ENCODE data around the gene IFNL2.
"Not testable (repeated sequence)": the region's sequence is repeated elsewhere in the genome, so short reads cannot be mapped to it uniquely, and the experiment has no call there.

Gene IFNL2

GRCh38 chr19:39268085-39268484 lies at the start of gene IFNL2:
Gene IFNL2, plus strand, starts transcription at chr19:39268396. Its CDS starts 173 bp downstream, at chr19:39268569.
- not testable (repeated sequence) for DNase-seq

DNA sequence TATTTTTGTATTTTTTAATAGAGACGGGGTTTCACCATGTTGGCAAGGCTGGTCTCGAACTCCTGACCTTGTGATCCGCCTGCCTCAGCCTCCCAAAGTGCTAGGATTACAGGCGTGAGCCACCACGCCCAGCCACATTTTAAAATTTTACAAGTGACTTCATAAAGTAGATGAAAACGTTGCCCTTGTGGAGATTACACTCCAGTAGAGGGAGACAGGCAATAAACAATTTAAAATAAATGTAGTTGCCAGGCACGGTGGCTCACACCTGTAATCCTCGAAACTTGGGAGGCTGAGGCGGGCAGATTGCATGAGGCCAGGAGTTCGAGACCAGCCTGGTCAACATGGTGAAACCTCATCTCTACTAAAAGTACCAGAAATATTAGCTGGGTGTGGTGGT lies 49.1 kb upstream of the IFNL2 start:
- DNase-seq: not testable (repeated sequence)

DNA sequence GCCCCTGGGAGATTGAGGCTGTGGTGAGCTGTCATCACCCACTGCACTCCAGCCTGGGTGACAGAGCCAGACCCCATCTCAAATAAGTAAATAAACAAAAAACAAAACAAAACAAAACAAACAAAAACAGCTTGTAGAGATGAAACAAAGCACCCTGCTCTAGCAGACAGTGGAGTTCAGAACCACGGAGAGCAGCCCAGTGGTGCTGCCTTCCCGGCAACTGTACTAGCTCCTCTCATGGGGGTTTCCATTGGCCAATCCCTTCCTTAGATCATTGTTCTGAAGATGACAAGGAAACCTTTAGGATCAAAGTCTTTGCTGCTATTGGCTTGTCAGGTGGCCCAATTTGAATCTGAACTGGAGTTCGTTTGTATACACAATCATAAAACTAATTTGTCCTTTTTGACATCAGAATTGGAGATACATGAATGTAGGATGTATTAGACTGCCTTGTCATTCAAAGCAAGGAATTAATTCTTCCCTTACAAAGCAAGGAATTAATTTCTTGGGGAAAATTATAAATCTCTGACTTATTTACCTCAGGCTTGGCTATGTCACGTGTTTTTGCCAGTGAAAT lies 44.4 kb upstream of the IFNL2 start:
- no peak for DNase-seq

- DNase-seq: no peak
Measured at GRCh38 chr19:39224910-39225309, 43.3 kb upstream of the IFNL2 start.

DNA sequence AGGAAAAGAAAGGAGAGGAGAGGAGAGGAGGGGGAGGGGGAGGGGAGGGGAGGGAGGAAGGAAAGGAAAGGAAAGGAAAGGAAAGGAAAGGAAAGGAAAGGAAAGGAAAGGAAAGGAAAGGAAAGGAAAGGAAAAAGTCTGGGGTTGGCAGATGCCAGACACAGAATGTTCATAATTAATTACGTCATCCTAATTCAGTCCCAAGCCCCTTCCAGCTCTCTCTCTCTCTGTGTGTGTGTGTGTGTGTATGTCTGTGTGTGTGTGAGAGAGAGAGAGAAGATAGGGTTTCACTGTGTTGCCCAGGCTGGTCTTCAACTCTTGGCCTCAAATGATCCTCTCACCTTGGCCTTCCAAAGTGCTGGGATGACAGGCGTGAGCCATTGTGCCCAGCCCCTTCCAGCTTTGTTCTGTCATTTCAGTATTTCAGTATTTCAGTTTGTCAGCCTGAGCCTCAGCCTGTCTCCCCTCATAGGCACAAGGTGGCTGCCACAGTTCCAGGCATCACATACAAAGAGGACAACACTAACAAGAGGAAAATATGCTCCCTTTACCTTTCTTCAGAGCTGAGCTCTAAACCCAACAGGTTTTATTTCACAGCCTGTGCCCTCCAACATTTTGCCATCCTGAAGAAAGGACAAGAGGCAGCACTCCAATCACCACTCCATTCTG lies 38.0 kb upstream of the IFNL2 start:
- no peak for DNase-seq

- no peak for DNase-seq
Measured at GRCh38 chr19:39232708-39233107, 35.5 kb upstream of the IFNL2 start.

- no peak for DNase-seq
Measured at GRCh38 chr19:39236527-39236926, 31.7 kb upstream of the IFNL2 start.

GRCh38 chr19:39237200-39238184 lies 30.7 kb upstream of the IFNL2 start:
- no peak for DNase-seq

- no peak for DNase-seq
Measured at GRCh38 chr19:39238209-39238608, 30.0 kb upstream of the IFNL2 start.

DNA sequence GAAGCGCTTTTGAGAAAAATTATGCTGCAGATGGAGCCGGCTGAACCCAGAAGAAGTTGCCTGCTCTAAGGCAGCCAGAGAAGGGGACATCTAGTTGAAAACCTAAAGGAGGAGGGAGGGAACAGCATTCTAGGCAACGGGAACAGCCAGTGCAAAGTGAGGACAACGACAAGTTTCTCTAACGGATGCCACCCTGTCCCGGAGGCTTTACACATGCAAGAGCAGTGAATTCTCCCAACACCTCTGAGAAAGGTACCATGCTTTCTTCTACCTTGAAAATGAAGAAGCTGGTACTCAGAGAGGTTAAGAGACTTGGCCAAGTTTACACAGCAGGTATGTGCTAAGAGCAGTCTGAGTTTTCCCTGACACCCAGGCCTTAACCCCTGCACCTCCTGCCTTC lies 29.3 kb upstream of the IFNL2 start:
- no peak for DNase-seq

GRCh38 chr19:39240421-39240820 lies 27.8 kb upstream of the IFNL2 start:
- DNase-seq: no peak

DNA sequence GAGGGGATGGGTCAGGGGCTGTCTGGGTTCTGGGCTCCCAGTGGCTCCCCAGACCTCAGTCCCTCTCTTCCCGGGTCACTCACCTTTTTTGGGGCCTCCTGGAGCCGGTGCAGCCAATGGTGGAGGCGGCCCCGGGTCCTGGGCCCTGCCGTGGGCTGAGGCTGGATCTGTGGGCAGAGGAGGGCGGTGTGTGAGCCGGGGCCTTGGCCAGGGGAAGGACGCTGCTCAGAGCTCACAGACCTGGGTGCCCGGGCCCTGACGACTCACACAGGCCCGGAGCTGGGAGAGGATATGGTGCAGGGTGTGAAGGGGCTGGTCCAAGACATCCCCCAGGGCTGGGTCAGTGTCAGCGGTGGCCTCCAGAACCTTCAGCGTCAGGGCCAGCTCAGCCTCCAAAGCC lies 24.5 kb upstream of the IFNL2 start:
- DNase-seq: not testable (repeated sequence)

DNA sequence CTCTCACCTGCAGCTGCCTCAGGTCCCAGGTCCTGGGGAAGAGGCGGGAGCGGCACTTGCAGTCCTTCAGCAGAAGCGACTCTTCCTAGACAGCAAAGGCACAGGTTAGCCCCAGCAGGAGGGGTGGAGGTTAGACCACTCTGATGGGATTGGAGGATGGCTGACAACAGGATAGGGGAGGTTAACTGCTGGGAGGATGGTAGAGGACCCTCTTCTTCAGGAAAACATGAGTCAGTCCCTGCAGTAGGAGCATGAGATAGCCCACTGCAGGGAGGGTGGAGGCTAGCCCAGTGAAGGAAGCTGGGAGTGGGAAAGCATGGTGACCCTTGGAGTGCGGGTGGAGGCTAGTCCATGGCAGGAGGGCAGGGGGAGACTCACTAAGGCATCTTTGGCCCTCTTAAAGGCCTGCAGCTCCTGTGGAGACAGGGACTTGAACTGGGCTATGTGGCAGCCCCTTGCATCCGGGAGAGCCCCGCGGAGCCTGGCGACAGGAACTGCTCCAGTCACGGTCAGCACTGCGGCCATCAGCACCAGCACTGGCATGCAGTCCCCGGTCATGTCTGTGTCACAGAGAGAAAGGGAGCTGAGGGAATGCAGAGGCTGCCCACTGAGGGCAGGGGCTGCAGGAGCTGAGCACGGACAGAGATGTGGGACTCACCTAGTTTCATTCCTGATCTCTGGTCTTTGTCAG lies 23.6 kb upstream of the IFNL2 start, which contains the start of gene IFNL3:
Gene IFNL3 (minus strand): TSS at position 597 of the 691 bp plus-strand sequence. CDS start 39 bp downstream, at position 558.
- DNase-seq: not testable (repeated sequence)

- not testable (repeated sequence) for DNase-seq
Measured at GRCh38 chr19:39245166-39245565, 23.0 kb upstream of the IFNL2 start.

DNA sequence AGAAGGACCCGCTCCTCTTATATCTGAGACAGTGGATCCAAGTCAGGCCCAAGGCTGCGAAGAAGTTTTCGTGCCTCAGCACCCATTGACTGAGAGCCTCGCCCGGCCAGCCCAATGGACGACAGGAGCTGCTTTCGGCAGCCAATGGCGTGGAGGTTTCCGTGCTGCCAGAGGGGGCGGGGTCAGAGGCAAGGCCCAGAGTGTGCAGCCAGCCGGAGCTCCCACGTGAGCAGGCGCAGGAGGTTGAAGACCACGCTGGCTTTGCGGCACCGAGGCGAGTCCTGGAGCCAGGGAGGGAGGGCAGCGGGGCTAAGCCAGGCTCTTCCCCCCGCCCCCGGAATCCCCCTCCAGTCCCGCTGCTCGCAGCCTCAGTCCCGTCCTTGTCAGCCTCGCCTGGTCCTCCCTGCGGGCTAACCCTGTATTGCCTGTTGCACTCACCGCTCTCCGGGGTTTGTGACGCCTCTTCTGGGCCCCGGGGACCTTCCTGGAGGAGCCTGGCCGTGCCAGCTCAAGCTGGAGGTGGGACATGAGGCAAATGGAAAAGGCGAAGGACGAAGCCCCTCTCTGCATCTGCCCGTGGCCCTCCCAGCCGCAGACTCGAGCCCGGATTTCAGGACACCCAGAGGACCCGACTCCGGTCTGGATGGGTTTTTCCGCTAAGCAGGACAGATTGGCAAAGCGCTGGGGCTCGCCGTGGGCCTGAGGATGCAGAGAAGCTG lies 21.1 kb upstream of the IFNL2 start:
- no peak for DNase-seq

DNA sequence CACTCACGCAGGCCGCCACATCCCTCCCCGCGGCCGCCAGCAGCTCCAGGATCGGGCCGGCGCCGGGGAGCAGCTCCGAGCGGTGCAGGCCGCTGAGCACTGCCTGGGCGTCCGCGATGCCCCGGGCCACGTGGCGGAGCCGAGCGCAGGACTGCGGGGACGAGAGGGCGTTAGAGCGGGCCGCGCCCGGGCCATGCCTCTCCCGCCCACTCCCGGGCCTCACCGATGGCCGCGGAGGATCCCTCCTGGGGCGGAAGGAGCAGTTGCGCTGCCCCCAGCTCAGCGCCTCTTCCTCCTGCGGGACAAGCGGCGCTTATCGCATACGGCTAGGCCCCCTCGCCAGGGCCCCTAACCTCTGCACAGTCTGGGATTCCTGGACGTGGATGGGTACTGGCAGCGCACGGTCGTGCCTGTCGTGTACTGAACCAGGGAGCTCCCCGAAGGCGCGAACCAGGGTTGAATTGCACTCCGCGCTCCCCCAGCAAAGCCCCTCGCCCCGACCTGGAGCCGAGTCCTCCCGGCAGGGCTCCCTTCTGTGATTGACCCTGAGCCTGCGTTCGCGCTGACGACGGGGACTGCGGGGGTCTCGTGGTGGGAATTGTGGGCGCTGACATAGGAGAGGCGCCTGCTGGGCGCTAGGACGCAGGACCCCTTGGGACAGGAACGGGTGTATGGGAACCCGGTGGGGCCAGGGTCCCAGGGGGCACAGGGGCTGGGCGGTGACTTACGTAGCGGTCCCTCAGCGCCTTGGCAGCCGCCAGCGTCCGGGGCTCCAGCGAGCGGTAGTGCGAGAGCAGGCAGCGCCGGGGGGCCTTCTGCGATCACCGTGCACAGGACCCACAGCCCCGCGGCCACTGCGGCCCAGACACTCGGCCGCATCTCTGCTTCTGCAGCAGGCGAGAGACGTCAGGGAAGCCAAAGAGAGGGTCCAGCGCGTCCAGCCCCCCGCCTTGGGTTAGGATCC lies 20.2 kb upstream of the IFNL2 start:
- no peak for DNase-seq

DNA sequence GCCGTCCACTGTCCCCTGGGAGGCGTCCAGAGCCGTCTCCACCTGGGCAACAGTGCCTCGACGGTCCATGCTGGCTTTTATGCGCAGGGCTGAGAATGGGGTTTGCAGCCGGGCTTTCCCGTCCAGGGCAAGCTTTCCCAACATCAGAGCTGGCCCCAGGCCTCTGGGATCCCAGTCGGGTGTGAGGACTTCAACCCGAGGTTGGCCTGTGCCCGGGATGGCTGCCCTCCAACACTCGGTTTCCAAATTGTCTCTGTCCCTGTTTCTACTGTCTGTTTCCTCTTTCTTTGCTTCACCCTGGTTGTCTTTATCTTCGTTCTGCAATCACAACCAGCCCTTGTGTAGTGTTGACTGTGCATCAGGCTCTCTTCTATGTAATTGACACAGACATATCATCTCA lies 19.4 kb upstream of the IFNL2 start, which contains the start of gene IFNL4:
Gene IFNL4 (minus strand): TSS at position 51 of the 400 bp plus-strand sequence.
- no peak for DNase-seq

- no peak for DNase-seq
Measured at GRCh38 chr19:39251081-39251480, 17.1 kb upstream of the IFNL2 start.

DNA sequence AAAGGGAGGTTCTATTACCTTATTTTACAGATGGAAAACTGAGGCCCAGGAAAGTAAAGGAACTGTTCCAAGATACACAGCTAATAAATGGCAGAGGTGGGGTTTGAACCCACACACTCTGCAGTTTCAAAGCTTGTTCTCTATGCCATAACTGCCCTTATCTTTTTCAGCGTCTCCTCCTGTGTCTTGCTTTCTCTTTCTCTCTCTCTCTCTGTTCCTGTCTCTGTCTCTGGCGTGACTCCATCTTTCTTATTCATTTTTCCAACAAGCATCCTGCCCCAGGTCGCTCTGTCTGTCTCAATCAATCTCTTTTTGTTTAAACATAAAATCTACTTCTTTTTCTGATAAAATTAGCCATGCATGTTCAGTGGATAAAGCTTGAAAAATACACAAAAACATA lies 16.4 kb upstream of the IFNL2 start:
- DNase-seq: no peak

DNA sequence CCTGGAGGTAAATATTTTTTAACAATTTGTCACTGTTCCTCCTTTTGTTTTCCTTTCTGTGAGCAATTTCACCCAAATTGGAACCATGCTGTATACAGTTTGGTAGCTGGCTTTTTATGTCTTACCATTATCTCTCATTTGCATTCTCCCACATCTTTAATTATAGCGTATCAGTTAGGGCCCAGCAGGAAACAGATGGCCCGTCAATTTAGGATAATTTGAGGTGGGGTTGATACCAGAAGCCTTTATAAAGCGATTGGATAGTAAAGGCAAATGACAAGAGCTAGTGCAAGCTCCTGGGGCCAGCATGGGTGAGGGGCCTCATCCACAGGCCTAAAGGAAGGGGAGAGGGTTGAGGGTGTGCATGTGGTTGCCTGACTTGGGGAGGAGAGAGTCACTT lies 15.7 kb upstream of the IFNL2 start:
- DNase-seq: no peak
